Stomach smooth muscle (tissue), 2 donors: Measurements from ENCODE around the gene ADAM15.

Source experiments
- H3K27ac ChIP-seq: one replicate; pipeline ENCODE4 v1.7.0; 2013; ENCODE audit warnings: mild to moderate bottlenecking, low read length, inconsistent platforms
- H3K27me3 ChIP-seq, 2 donors: one replicate each; pipeline ENCODE4 v1.7.0; 2013; ENCODE audit warnings: low read length in 2 of 2; ENCODE audit not compliant: insufficient read depth in 2 of 2, control insufficient read depth in 1 of 2
- H3K36me3 ChIP-seq, 2 donors: one replicate each; pipeline ENCODE4 v1.7.0; 2013; ENCODE audit warnings: low read length in 2 of 2; ENCODE audit not compliant: control insufficient read depth in 2 of 2, insufficient read depth in 2 of 2
- H3K4me1 ChIP-seq: one replicate; pipeline ENCODE4 v1.7.0; 2013; ENCODE audit warnings: low read length; ENCODE audit not compliant: control insufficient read depth, insufficient read depth
- H3K4me3 ChIP-seq, 2 donors: one replicate each; pipeline ENCODE4 v1.7.0; 2013; ENCODE audit warnings: low read length in 2 of 2
- H3K9ac ChIP-seq, 2 donors: one replicate each; pipeline ENCODE4 v1.7.0; 2013; ENCODE audit warnings: low read length in 2 of 2, mild to moderate bottlenecking in 1 of 2
- H3K9me3 ChIP-seq, 2 donors: one replicate each; pipeline ENCODE4 v1.7.0; 2013; ENCODE audit warnings: low read length in 2 of 2; ENCODE audit not compliant: control insufficient read depth in 2 of 2
- donor health status: healthy.
- donor health status: Pancreatic carcinoma.

ADAM15 gene

DNA sequence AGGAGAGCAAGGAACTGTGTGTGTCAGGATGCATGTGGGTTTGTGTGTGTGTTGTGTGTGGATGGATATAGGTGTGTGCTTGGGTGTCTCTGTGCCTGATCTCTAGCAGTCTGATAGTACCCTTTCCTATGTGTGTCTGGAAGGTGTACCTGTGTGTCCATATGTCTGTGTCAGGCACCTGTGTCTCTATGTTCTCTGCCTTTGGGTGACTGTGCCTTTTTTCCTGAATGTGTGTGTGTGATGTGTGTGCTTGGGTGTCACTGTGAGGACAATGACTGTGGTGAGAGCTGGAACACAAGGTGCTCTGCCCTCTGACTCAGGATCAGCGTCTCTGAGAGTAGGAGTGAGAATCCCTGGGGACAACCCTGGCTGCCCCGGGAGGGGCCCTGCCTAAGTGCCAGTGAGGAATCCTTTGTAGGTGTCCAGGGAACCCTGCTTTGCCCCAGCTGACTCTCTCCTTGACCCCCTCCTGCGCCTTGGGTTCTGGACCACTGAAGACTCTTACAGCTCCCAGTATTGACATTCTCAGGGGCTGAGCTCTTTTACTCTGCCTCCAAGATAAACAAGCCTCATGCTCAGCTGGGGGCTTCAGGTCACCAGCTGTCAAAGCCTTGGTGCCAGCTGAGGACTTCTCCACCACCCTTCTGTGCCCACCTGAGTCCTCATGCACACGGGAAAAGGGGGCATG is 26.8 kb downstream of the ADAM15 start:
- Histone ChIP-seq H3K27me3 (peaks cover 32 to 40% of the 10 kb centered on the region in 2 donors), H3K36me3 (no peaks in the 10 kb centered on the region), H3K4me1 (peaks cover 43% of the 10 kb centered on the region), H3K27ac (no peak overlapping the region), H3K4me3 (peak overlapping the region in 1 of 2 donors; percentile 64), H3K9me3 (no peaks in the 10 kb centered on the region), H3K9ac (no peak overlapping the region)

DNA sequence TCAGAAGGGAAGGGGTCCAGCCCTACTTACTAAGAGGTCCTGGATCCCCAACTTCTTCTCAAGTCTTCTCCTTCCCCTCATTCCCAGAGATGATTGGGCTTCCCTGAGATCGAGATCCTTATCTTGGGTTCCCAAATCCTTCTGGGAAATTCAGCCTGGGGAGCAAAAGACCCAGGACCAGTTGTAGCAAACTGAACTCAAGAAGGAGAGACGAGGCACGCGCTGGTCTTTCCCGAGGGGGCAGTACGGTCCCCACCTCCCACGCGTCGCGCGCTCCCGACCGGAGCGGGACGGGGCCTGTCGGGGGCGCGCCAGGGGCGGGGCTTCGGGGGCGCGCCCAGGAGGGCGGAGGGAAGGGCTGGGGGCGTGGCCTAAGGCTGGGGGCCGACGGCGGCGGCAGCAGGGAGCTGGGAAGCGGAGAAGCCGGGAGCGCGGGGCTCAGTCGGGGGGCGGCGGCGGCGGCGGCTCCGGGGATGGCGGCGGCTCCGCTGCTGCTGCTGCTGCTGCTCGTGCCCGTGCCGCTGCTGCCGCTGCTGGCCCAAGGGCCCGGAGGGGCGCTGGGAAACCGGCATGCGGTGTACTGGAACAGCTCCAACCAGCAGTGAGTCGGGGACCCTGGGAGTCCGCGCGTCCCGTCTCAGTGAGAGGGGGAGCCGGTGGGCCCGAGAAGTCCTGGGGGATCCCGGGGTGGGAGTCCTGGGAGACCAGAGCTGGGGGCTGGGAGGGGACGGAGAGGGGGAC is 27.5 kb downstream of the ADAM15 start, which contains the start of gene EFNA3:
TSS of gene EFNA3 (plus strand) at position 369 of the 741 bp plus-strand sequence. CDS start at position 474, 105 bp downstream.
- H3K4me1 ChIP-seq = peaks cover 44% of the 10 kb centered on the region
- no peaks in the 10 kb centered on the region for H3K9me3 ChIP-seq
- H3K27ac ChIP-seq = no peak within 1 kb of the TSS
- peaks cover 39 to 48% of the 10 kb centered on the region in 2 donors for H3K27me3 ChIP-seq
- H3K9ac ChIP-seq = no peak within 1 kb of the TSS
- peak within 1 kb of the TSS; percentile 14 to 64 for H3K4me3 ChIP-seq
- no peaks in the 10 kb centered on the region for H3K36me3 ChIP-seq

DNA sequence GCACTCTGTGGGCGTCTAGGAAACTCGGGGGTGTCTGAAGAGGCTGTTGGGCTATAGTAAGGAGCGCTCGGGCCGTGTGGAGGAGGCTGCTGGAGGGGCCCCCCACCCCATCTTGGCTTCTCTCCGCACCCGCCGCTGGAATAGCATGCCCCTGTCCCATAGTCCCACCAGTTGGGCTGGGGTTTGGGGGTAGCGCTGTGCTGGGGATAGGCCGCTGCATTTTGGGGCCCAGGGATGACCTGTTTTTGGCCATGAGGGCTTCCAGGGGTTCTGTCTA is 28.0 kb downstream of the ADAM15 start:
- H3K27ac ChIP-seq = no peak overlapping the region
- H3K4me1 ChIP-seq = peaks cover 45% of the 10 kb centered on the region
- no peaks in the 10 kb centered on the region for H3K36me3 ChIP-seq
- peak overlapping the region in 1 of 2 donors; percentile 64 for H3K4me3 ChIP-seq
- no peak overlapping the region for H3K9ac ChIP-seq
- no peaks in the 10 kb centered on the region for H3K9me3 ChIP-seq
- H3K27me3 ChIP-seq = peaks cover 44 to 53% of the 10 kb centered on the region in 2 donors

DNA sequence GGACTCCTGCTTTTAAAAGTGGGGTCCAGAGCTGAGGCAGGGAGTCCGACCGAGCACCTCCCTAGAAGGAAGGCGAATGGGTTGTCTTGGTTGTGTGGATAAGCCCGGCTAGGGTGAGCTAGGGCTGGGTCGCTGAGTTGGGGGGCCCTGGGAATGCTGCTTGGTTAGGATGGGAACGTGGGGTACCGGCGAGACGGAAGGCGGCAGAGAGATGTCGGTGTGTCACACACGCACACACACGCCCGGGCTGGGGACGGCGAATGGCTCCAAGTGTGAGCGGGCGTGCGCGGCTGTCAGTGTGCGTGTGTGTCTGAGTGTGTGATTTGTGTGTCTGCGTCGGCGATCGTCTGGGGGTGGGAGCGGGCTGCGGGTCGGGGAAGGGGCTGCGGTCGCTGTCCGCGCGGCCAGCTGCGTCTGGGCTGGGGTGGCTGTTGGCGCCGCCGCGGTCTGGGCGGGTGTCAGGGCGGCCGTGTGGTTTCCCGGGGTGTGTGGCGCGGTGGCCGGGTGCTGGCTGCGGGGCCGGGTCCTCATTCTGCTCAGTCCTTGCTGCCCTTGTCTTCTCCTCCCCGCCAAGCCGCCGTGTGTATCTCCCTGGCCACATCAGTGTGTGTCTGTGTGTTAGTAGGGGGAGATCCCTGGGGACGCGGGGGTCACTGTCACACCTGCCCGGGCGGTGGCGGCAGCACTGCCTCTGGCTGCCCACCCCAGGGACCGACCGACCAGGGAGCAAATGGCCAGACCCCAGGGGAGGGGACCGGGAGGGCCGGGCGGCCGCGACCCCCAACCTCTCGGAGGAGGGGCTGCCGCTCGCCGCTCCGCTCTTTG is 28.6 kb downstream of the ADAM15 start:
- H3K9me3 ChIP-seq = no peaks in the 10 kb centered on the region
- H3K4me3 ChIP-seq = peak overlapping the region in 1 of 2 donors; percentile 64
- H3K36me3 ChIP-seq = no peaks in the 10 kb centered on the region
- H3K4me1 ChIP-seq = peaks cover 50% of the 10 kb centered on the region
- H3K27me3 ChIP-seq = peaks cover 48 to 57% of the 10 kb centered on the region in 2 donors
- no peak overlapping the region for H3K27ac ChIP-seq
- H3K9ac ChIP-seq = no peak overlapping the region

DNA sequence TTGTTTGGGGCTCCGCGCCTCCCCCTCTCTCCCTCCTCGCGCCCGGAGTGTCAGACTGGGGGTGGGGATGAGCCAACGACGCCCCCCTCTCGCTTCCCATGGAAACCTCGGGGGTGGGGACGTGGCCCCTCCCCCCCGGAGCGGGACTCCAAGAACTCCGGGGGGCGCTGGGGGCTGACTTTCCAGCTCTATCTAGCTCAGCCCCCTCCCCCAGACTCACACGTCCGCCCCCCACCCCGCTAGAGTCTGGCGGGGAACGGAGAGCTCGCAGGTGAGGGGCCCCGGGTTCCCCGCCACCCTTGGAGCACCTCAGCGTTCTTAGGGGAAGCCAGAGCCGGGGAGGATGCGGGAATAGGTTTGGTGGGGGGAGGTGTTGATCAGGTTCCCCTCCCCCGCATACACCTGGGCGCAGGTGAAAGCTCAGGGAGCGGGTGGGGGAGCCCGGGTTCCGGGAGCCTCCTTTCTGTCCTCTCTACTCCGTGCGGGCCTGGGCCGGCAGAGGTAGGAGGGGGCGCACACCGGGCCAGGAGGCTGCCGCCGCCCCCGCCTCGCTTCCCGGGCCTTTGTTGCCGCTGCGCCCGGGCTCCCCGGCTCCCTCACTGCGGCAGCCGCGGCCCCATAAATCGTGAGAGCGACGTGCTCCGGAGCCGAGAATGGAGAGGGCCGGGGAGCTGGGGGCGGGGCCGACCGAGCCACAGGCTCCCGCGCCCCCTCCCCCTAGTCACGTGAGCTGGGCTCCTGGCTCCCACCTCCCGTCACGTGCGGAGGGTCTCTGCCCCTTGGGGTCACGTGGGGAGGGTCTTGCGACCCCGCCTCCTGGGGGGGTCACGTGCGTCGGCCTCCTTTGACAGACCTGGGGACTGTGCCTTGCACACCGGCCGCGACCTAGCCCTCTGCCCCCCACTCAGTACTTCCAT is 29.5 kb downstream of the ADAM15 start:
- Histone ChIP-seq H3K4me3 (peak overlapping the region in 1 of 2 donors; percentile 64), H3K27me3 (peaks cover 48 to 57% of the 10 kb centered on the region in 2 donors), H3K9ac (no peak overlapping the region), H3K36me3 (no peaks in the 10 kb centered on the region), H3K4me1 (peaks cover 53% of the 10 kb centered on the region), H3K27ac (no peak overlapping the region), H3K9me3 (no peaks in the 10 kb centered on the region)

DNA sequence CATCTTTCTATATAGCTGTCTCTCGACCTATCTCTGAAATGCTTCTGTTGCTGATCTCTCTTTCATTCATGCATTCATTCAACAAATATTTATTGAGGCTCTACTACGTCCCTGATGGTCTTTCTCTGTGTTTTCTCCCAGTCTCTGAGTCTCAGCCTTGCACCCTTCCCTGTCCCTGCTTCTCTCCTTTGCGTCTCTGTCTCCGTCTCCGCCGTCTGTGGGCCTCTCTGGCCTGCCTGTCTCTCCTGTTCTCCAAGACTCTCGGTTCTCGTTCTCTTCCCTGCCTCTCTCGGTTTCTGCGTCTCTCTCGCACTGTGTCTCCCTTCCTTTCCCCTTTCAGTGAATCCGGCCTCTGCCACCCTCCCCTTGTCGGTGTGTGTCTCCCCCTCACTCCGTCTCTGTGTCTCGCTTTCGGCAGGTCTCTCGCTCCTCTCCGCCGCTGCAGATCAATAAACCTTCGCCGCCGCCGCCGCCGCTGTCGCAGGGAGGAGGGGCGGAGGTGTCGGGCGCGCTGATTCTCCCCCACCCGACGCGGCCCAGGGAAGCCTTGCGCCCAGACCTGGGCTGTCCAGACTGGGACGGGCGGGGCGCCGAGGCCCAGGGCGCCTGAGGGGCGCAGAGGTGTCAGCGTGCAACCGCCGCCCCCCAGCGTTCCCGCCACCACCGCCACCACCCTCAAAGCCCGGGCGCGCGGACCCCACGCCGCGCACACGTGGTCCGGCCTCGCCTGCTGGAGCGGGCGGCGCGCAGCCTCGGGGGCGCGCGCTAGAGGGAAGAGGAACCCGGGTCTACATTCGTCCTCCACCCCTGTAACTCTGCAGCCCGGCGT is 30.6 kb downstream of the ADAM15 start:
- peaks cover 61% of the 10 kb centered on the region for H3K4me1 ChIP-seq
- H3K9ac ChIP-seq = peak overlapping the region in 1 of 2 donors; percentile 5
- no peaks in the 10 kb centered on the region for H3K36me3 ChIP-seq
- H3K4me3 ChIP-seq = peak overlapping the region in 1 of 2 donors; percentile 49
- H3K27me3 ChIP-seq = peaks cover 48 to 57% of the 10 kb centered on the region in 2 donors
- no peaks in the 10 kb centered on the region for H3K9me3 ChIP-seq
- H3K27ac ChIP-seq = no peak overlapping the region

DNA sequence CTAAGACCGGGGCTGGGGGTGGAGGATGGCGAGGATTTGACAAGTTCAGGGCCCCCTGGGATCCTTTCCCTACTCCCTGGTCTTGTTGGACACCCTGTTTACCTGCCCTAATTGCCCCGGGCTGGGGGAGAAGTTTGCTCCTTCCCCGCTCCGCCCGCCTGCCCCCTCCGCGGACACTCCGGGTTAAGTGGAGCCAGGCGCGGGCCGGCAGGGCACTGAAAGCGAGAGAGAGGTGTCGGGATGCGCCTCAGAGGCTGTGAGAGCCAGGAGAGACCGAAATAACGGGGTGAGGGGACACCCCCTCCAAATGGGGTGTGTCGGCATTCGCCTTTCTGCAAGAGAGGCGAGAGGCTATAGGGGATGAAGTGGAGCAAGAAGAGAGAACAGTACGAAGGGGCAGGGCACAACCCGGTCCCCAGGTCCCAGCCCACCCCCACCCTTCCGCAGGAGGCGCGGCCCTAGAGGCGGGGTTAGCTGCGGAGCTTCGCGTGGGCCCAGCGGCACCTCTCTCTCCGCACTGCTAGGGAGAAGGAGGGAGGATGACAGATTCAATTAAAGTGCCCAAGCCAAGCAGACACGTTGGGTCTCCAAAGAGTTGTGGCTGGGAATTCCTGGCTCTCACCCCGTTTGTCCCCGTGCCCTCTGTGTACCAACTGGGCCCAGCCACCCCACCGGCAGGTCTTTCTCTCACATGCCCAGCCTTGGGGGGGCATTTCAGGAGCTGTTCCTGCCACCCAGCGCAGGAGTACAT is 31.4 kb downstream of the ADAM15 start:
- Histone ChIP-seq H3K27ac (no peak overlapping the region), H3K9ac (no peak overlapping the region), H3K9me3 (no peaks in the 10 kb centered on the region), H3K4me3 (peak overlapping the region in 1 of 2 donors; percentile 49), H3K36me3 (no peaks in the 10 kb centered on the region), H3K27me3 (peaks cover 48 to 57% of the 10 kb centered on the region in 2 donors), H3K4me1 (peaks cover 61% of the 10 kb centered on the region)

DNA sequence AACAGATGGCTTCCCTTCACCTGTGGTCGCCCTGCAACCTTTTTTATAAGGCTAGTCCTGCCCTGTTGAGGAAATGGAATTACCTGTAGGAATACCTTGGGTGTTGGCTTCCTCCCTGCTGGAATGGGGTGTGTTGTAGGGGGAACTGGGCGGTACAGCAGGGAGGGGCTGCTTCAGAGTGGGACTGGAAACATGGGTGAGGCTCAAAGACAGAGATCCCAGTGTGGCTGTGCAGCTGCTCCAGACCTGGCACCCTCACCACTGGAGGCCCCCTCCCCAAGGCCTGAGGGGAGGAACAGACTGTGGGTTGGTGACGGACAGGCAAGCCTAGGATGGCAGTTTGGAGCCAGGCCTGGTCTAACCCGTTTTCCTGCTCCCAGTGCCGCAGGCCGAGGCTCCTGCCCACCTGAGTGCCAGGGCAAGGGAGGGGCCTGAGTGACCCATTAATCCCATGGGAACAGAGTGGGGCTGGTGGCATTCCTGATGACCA is 32.0 kb downstream of the ADAM15 start:
- Histone ChIP-seq H3K4me3 (no peak overlapping the region), H3K9ac (no peak overlapping the region), H3K9me3 (no peaks in the 10 kb centered on the region), H3K27ac (no peak overlapping the region), H3K4me1 (peaks cover 61% of the 10 kb centered on the region), H3K36me3 (no peaks in the 10 kb centered on the region), H3K27me3 (peaks cover 48 to 57% of the 10 kb centered on the region in 2 donors)
